ENCODE results near the gene ATP1B3. TPM values are rescaled to one million over a fixed set of nuclear protein-coding genes. Genes with fewer than 3 reads are reported as not detected.

Gene ATP1B3
- total RNA-seq, 2 experiments from 2014 or later: 143 to 145 TPM

DNA sequence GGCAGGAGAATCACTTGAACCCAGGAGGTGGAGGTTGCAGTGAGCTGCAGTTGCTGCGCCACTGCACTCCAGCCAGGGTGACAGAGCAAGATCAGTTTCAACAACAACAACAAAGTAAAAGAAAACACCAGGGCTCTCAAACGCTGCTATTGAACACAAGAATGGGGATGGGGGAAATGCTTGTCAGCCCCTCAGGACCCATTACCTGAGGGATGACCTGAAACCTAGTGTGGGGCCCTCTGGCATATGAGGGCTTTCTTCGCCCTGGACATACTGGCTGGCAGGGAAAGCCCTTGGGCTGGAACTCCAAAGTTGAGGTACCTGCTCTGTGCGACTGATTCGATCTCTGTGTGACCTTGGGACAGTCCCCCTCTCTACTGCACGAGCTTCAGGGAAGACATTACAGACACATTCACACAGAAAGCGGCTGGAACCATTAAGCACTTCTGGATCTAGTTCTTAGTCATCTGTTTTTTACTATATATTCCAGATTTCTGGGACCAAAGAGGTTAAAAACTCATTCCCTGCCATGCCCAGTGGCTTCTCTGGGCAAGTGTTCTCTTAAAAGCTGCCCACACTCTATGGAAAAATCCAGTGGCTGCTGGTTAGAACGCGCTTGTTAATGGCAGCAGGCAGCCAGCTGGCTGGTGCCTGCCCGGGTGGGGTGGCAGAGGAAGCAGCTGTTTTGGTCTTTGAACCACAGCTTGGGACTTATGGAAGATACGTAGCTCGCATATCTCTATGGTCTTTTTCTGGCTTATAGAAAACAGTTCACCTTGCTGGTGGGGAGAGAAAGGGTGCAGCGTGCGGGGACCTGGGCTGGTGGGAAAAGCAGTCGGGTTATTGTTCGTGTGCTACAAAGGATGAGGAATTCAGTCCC is 57.2 kb downstream of the ATP1B3 start:
- H3K9me3 Mint-ChIP-seq: no peaks in the 10 kb centered on the region
- ChIA-PET POLR2A (no interaction called here), CTCF (interaction anchor here (1.4 kb wide), 1 partner anchor 345 kb away, joined by 5 read pairs; no protein-coding TSS in a partner anchor)
- intact Hi-C loops (cut with micrococcal nuclease): no loop called here
- no peak overlapping the region for H3K27ac Mint-ChIP-seq
- no peaks in the 10 kb centered on the region for H3K4me1 Mint-ChIP-seq (ENCODE audit: low read depth)
- peaks cover 2% of the 10 kb centered on the region for H3K36me3 Mint-ChIP-seq
- no peak overlapping the region for H3K4me3 Mint-ChIP-seq
- H3K27me3 Mint-ChIP-seq: no peaks in the 10 kb centered on the region
- DNase-seq: no peak

- intact Hi-C loops (cut with micrococcal nuclease): no loop called here
- peaks cover 3% of the 10 kb centered on the region for H3K4me1 Mint-ChIP-seq (ENCODE audit: low read depth)
- H3K27me3 Mint-ChIP-seq: no peaks in the 10 kb centered on the region
- ChIA-PET CTCF (interaction anchor here (1.4 kb wide), 1 partner anchor 344 kb away, joined by 5 read pairs; no protein-coding TSS in a partner anchor), POLR2A (no interaction called here)
- DNase-seq: no peak
- no peak overlapping the region for H3K4me3 Mint-ChIP-seq
- H3K36me3 Mint-ChIP-seq: no peaks in the 10 kb centered on the region
- no peaks in the 10 kb centered on the region for H3K9me3 Mint-ChIP-seq
- H3K27ac Mint-ChIP-seq: no peak overlapping the region
Observed at GRCh38 chr3:141934354-141934753, 57.9 kb downstream of the ATP1B3 start.

- intact Hi-C loops (cut with micrococcal nuclease): no loop called here
- H3K27ac Mint-ChIP-seq: no peak overlapping the region
- no peak overlapping the region for H3K4me3 Mint-ChIP-seq
- ChIA-PET POLR2A (no interaction called here), CTCF (interaction anchor here (1.0 kb wide), 1 partner anchor 24 kb away, joined by 3 read pairs; no protein-coding TSS in a partner anchor)
- no peaks in the 10 kb centered on the region for H3K9me3 Mint-ChIP-seq
- H3K4me1 Mint-ChIP-seq (ENCODE audit: low read depth): peaks cover 22% of the 10 kb centered on the region
- no peak for DNase-seq
- no peaks in the 10 kb centered on the region for H3K27me3 Mint-ChIP-seq
- H3K36me3 Mint-ChIP-seq: no peaks in the 10 kb centered on the region
Observed at GRCh38 chr3:141938011-141938500, 61.6 kb downstream of the ATP1B3 start.

DNA sequence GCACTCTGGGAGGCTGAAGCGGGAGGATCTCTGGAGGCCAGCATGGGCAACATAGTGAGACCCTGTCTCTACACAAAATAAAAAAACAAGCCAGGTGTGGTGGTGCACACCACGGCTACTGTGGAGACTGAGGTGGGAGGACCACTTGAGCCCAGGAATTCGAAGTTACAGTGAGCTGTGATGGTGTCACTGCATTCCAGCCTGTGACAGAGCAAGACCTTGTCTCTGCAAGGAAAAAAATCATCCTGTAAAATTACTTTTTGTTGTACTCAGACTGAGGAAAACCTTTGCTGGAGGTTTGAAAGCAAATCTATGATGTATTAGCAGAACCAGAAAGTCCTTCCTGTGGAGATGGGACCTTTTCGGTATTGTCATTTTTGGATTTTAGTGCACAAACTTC is 63.3 kb downstream of the ATP1B3 start:
- Mint-ChIP-seq H3K4me1 (ENCODE audit: low read depth) (peaks cover 22% of the 10 kb centered on the region), H3K27me3 (no peaks in the 10 kb centered on the region), H3K9me3 (no peaks in the 10 kb centered on the region), H3K27ac (no peak overlapping the region), H3K36me3 (no peaks in the 10 kb centered on the region), H3K4me3 (no peak overlapping the region)
- DNase-seq: no peak
- intact Hi-C loops (cut with micrococcal nuclease): loop anchor here (1.0 kb wide), 1 partner anchor 35 kb away; no protein-coding TSS in a partner anchor
- ChIA-PET POLR2A (no interaction called here), CTCF (interaction anchor here (1.0 to 1.6 kb wide), 2 partner anchors 27 to 201 kb away, joined by 5 to 7 read pairs; partner anchors contain the start of gene RNF7)

GRCh38 chr3:141940194-141940776 is 63.8 kb downstream of the ATP1B3 start:
- intact Hi-C loops (cut with micrococcal nuclease): loop anchor here (1.0 kb wide), 1 partner anchor 36 kb away; no protein-coding TSS in a partner anchor
- Mint-ChIP-seq H3K4me3 (no peak overlapping the region), H3K9me3 (no peaks in the 10 kb centered on the region), H3K27me3 (no peaks in the 10 kb centered on the region), H3K27ac (peak overlapping the region; percentile 65), H3K4me1 (ENCODE audit: low read depth) (peaks cover 22% of the 10 kb centered on the region), H3K36me3 (no peaks in the 10 kb centered on the region)
- CTCF ChIA-PET: interaction anchor here (1.0 to 1.6 kb wide), 3 partner anchors 27 to 202 kb away, joined by 3 to 7 read pairs (median 5); partner anchors contain the start of gene RNF7
- POLR2A ChIA-PET: no interaction called here
- peak; percentile 81 for DNase-seq

DNA sequence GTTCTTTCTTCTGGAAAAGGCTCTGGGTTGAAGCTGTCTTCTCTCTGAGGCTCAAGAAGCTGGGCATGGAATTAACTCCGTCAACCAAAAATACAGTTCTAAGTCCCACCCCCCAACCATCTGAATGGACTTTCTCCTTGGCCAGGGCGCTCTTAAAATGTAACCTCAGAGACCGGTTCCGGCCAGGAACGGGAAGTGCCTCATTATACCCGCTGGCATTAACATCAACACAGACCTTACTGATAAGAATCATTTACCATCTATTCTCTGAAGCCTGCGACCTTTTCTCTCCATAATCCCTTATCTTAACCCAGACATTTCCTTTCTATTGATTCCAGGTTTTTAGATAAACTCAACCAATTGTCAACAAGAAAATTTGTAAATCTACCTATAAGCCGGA is 64.7 kb downstream of the ATP1B3 start:
- Mint-ChIP-seq H3K27me3 (no peaks in the 10 kb centered on the region), H3K9me3 (no peaks in the 10 kb centered on the region), H3K4me1 (ENCODE audit: low read depth) (peaks cover 22% of the 10 kb centered on the region), H3K27ac (no peak overlapping the region), H3K4me3 (no peak overlapping the region), H3K36me3 (no peaks in the 10 kb centered on the region)
- ChIA-PET POLR2A (no interaction called here), CTCF (interaction anchor here (1.0 to 1.6 kb wide), 2 partner anchors 57 to 202 kb away, joined by 3 to 5 read pairs; partner anchors contain the start of gene RNF7)
- DNase-seq: no peak
- intact Hi-C loops (cut with micrococcal nuclease): no loop called here

GRCh38 chr3:141942006-141942405 is 65.6 kb downstream of the ATP1B3 start:
- Mint-ChIP-seq H3K4me3 (no peak overlapping the region), H3K36me3 (no peaks in the 10 kb centered on the region), H3K4me1 (ENCODE audit: low read depth) (peaks cover 22% of the 10 kb centered on the region), H3K27me3 (no peaks in the 10 kb centered on the region), H3K27ac (no peak overlapping the region), H3K9me3 (no peaks in the 10 kb centered on the region)
- intact Hi-C loops (cut with micrococcal nuclease): no loop called here
- CTCF ChIA-PET: no interaction called here
- no peak for DNase-seq
- POLR2A ChIA-PET: no interaction called here

DNA sequence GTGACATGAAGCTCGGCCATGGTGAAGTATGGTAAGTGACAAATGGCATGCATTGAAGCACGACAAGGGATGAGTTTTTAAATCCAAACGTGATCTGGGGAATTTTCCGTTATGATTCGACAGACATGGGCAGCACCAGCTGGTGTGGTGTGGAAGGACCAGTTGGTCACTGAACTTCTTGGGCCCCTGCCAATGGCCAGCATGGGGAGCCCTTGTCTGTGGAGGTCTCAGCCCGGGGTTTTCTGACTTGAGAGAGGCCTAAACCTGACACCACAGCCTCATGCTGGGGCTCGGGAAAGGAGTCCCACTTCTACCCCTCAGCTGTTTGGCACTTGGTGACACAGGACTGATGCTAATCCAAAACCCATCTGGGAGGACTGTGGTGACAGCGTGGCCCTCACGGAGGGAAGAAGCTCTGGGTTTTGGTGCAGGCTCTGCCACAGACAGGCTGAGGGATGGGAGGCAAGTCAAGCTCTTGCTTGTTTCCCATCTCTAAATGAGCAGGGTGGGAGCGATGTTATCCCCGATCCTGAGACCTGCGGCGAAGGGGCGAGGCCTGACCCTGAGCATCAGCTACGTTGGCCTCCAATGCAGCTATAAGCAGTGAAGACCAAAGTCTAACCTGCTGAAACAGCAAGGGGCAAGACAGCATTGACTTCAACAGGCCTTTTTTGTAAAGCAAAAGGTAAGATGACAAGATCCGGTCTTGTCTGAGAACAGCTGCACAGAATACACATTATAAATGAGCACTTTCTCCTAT is 69.5 kb downstream of the ATP1B3 start:
- CTCF ChIA-PET: interaction anchor here (0.8 kb wide), 1 partner anchor 9 kb away, joined by 3 read pairs; no protein-coding TSS in a partner anchor
- Mint-ChIP-seq H3K9me3 (no peaks in the 10 kb centered on the region), H3K27me3 (no peaks in the 10 kb centered on the region), H3K4me1 (ENCODE audit: low read depth) (peaks cover 6% of the 10 kb centered on the region), H3K4me3 (no peak overlapping the region), H3K27ac (no peak overlapping the region), H3K36me3 (no peaks in the 10 kb centered on the region)
- POLR2A ChIA-PET: no interaction called here
- intact Hi-C loops (cut with micrococcal nuclease): no loop called here
- DNase-seq: no peak

- no peaks in the 10 kb centered on the region for H3K27me3 Mint-ChIP-seq
- ChIA-PET POLR2A (no interaction called here), CTCF (no interaction called here)
- no peak overlapping the region for H3K4me3 Mint-ChIP-seq
- H3K27ac Mint-ChIP-seq: no peak overlapping the region
- no peaks in the 10 kb centered on the region for H3K9me3 Mint-ChIP-seq
- H3K36me3 Mint-ChIP-seq: peaks cover 1% of the 10 kb centered on the region
- intact Hi-C loops (cut with micrococcal nuclease): no loop called here
- H3K4me1 Mint-ChIP-seq (ENCODE audit: low read depth): no peaks in the 10 kb centered on the region
- no peak for DNase-seq
Observed at GRCh38 chr3:141949399-141949798, 73.0 kb downstream of the ATP1B3 start.

DNA sequence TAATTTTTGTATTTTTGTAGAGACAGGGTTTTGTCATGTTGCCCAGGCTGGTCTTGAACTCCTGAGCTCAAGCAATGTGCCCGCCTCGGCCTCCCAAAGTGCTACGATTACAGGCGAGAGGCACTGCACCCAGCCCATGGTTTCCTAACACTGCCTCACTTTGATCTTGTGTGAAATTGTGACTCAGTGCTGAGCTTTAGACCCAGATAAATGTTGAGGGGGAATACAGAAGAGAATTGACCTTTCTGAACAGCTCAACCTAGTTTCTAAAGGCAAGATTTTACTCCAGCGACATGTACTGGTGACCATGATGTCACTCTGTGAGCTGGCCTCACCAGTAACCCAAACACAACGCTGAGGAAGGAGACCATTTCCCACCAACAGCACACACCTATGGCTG is 73.5 kb downstream of the ATP1B3 start:
- no peak overlapping the region for H3K27ac Mint-ChIP-seq
- H3K27me3 Mint-ChIP-seq: no peaks in the 10 kb centered on the region
- intact Hi-C loops (cut with micrococcal nuclease): no loop called here
- no peak for DNase-seq
- no peaks in the 10 kb centered on the region for H3K9me3 Mint-ChIP-seq
- no peak overlapping the region for H3K4me3 Mint-ChIP-seq
- ChIA-PET CTCF (no interaction called here), POLR2A (no interaction called here)
- peaks cover 1% of the 10 kb centered on the region for H3K36me3 Mint-ChIP-seq
- no peaks in the 10 kb centered on the region for H3K4me1 Mint-ChIP-seq (ENCODE audit: low read depth)

- POLR2A ChIA-PET: no interaction called here
- H3K4me3 Mint-ChIP-seq: no peak overlapping the region
- H3K27ac Mint-ChIP-seq: no peak overlapping the region
- intact Hi-C loops (cut with micrococcal nuclease): no loop called here
- H3K36me3 Mint-ChIP-seq: peaks cover 1% of the 10 kb centered on the region
- H3K4me1 Mint-ChIP-seq (ENCODE audit: low read depth): peaks cover 3% of the 10 kb centered on the region
- CTCF ChIA-PET: interaction anchor here (1.3 kb wide), 1 partner anchor 12 kb away, joined by 6 read pairs; no protein-coding TSS in a partner anchor
- H3K9me3 Mint-ChIP-seq: no peaks in the 10 kb centered on the region
- no peak for DNase-seq
- no peaks in the 10 kb centered on the region for H3K27me3 Mint-ChIP-seq
Observed at GRCh38 chr3:141950572-141951493, 74.4 kb downstream of the ATP1B3 start.
